ENCODE results near the gene CYP27B1.

CYP27B1 gene

DNA sequence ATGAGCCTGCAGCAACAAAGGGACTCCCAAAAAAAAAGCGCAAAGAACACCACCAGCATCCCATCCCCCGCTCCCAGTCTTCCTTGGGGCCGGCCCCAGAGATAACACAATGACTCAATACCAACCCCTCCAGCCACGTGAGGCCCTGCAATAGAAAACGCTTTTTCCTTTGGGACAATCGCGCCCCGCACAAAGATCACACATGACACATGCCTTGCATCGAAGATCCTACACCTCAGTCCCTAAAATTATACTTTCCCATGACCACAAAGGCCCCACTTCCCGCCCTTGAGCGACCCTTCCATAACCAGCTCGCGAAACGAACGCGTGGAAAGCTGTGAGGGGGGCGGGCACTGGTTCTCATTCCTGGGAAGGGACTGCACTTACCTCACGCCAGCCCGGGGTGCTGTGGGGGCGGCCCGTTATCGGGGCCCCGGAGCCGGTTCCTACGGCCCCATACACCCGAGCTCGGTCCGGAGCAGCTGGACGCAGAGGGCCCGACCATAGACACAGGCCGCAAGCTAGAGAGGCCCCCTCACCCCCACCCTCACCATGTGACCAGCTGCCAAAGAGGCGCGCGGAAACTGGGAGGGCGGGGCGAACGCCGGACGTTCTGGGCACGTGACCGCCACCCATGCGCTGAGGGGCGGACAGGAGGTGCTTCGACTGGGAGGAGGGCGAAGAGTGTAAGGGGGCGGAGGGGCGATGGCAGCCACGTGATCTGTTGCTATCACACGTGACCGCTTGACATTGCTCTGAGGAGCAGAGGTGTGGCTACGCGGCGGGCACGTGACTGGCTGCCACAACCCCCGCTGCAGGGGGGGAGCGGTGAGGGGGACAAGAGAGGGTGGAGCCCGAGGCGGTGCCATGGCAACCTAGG is 14.8 kb downstream of the CYP27B1 start, which contains the start of gene CDK4:
Gene CDK4, minus strand, starts transcription at position 523 of the 880 bp plus-strand sequence. CDS start 593 bp downstream, outside the sequence.
- Mint-ChIP-seq H3K36me3 (peaks cover 18% of the 10 kb centered on the region), H3K4me1 (peaks cover 59% of the 10 kb centered on the region), H3K27me3 (no peaks in the 10 kb centered on the region), H3K9me3 (no peaks in the 10 kb centered on the region), H3K27ac (peak within 1 kb of the TSS; percentile 94), H3K4me3 (peak within 1 kb of the TSS; percentile 95)

DNA sequence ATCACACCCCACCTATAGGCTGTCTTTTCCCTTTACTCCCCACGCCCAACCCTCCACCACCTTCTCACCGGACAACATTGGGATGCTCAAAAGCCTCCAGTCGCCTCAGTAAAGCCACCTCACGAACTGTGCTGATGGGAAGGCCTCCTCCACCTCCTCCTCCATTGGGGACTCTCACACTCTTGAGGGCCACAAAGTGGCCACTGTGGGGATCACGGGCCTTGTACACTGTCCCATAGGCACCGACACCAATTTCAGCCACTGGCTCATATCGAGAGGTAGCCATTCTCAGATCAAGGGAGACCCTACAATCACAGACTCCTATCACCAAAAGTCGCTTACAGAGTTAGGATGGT is 15.5 kb downstream of the CYP27B1 start:
- Mint-ChIP-seq H3K4me3 (peak overlapping the region; percentile 95), H3K9me3 (no peaks in the 10 kb centered on the region), H3K36me3 (peaks cover 18% of the 10 kb centered on the region), H3K27ac (peak overlapping the region; percentile 94), H3K27me3 (no peaks in the 10 kb centered on the region), H3K4me1 (peaks cover 56% of the 10 kb centered on the region)

DNA sequence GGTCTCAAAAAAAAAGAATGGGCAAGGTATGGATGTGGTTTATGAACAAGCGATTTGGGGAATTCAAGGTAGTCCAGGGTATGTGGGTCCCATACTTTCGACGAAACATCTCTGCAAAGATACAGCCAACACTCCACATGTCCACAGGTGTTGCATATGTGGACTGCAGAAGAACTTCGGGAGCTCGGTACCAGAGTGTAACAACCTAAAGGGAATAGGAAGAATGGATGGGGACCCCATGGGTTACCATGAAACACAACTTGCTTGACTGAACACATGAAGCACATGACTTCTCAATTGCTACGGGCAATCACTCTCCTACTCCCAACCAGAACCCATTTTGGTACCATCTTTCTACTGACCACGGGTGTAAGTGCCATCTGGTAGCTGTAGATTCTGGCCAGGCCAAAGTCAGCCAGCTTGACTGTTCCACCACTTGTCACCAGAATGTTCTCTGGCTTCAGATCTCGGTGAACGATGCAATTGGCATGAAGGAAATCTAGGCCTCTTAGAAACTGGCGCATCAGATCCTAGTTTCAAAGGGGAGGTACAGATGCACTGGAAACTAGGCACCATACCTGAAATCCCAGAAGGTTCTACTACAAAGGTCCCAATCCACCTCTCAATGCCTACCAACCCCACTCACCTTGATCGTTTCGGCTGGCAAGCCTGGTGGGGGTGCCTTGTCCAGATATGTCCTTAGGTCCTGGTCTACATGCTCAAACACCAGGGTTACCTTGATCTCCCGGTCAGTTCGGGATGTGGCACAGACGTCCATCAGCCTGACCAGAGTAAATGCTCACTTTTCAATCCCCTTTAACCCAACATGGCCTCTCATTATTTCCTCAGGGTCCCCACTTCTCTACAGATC is 16.1 kb downstream of the CYP27B1 start:
- H3K27me3 Mint-ChIP-seq, result no peaks in the 10 kb centered on the region
- peaks cover 18% of the 10 kb centered on the region for H3K36me3 Mint-ChIP-seq
- H3K4me3 Mint-ChIP-seq, result peak overlapping the region; percentile 95
- H3K4me1 Mint-ChIP-seq, result peaks cover 57% of the 10 kb centered on the region
- peak overlapping the region; percentile 94 for H3K27ac Mint-ChIP-seq
- no peaks in the 10 kb centered on the region for H3K9me3 Mint-ChIP-seq

DNA sequence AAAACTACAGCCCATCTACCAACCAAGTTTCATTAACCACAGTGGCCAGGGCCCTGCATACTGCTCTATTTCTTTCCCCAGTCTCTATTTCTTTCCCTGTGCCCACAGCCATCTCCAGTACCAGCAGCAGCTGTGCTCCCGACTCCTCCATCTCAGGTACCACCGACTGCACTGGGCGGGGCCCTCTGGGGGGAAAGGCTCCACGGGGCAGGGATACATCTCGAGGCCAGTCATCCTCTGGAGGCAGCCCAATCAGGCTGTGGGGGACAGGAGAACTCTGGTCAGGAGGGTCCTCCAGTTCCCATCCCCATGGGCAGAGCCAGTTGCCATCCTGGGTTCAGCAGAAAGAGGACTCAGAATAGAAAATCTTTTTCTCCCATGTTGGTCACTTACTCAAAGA is 17.8 kb downstream of the CYP27B1 start:
- no peak overlapping the region for H3K4me3 Mint-ChIP-seq
- no peaks in the 10 kb centered on the region for H3K27me3 Mint-ChIP-seq
- no peaks in the 10 kb centered on the region for H3K9me3 Mint-ChIP-seq
- peak overlapping the region; percentile 52 for H3K27ac Mint-ChIP-seq
- H3K36me3 Mint-ChIP-seq, result peaks cover 18% of the 10 kb centered on the region
- H3K4me1 Mint-ChIP-seq, result peaks cover 64% of the 10 kb centered on the region

DNA sequence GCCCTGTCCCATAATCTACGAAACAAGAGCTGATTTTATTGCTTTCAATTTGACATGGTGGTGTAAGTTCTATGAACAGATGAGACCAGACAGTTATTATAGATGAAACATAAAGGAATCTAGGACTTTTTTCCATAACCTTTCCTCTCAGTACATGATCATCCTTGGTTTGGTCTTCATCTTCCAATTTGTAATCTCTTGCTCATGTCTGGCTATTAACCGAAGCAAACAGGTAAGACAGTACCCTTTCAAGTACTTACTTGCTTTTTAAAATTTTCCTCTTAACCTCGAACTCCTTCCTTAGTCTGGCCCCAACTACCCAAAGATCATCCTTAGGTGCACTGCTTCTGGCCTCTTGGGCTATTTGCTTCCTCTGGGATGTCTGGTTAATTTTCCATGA is 20.9 kb downstream of the CYP27B1 start:
- H3K4me1 Mint-ChIP-seq, result peaks cover 50% of the 10 kb centered on the region
- peak overlapping the region; percentile 96 for H3K27ac Mint-ChIP-seq
- peak overlapping the region; percentile 98 for H3K4me3 Mint-ChIP-seq
- no peaks in the 10 kb centered on the region for H3K27me3 Mint-ChIP-seq
- peaks cover 10% of the 10 kb centered on the region for H3K36me3 Mint-ChIP-seq
- H3K9me3 Mint-ChIP-seq, result no peaks in the 10 kb centered on the region

DNA sequence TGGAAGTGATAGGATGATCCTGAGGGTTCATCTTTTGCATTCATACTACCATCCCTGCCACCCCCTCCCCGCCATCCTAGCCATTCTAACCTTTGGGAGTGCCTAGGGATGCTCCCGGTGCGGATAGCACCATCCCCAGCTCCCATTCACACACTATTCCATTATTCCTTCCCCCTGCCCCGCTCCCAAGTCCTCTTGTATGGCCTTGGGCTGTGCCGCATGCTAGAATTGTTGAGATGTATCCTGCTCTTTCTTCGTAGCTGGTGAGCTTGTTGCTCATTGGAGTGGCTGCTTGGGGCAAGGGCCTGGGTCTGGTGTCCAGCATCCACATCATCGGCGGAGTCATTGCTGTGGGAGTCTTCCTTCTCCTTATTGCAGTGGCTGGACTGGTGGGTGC is 21.4 kb downstream of the CYP27B1 start:
- Mint-ChIP-seq H3K4me1 (peaks cover 50% of the 10 kb centered on the region), H3K36me3 (peaks cover 7% of the 10 kb centered on the region), H3K9me3 (no peaks in the 10 kb centered on the region), H3K27me3 (no peaks in the 10 kb centered on the region), H3K4me3 (peak overlapping the region; percentile 98), H3K27ac (peak overlapping the region; percentile 96)

DNA sequence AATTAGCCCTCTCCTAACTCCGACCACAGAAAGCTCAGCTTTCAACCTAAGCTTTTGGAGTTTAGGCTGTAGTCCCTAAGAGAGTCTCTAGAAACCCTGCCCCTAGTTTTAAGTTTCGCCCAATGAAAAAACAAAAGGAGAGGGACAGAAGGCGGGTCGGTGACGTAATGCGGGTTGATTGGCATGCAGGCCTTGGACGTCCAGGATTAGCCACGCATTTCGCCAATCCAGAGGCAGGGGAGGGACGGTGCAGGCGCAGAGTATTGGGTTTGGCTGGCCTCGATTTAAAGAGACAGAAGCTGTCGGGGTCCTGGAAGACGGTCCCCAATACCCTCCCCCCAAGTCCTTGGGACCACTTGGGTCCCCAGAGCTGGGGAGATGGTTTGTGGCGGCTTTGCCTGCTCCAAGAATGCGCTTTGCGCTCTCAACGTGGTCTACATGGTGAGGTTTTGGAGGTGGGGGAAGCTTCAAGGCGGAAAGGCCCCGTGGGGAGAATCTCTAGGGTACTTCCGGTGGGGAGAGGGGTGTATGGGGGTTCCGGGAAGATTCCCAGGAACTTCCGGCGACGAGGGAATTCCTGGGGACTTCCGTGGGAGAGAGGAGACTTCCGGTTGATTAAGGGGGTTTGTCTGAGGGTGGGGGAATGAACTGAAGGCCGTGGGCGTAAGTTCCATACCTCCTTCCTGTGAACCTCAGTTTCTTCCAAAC is 21.9 kb downstream of the CYP27B1 start, which contains the start of gene TSPAN31:
Gene TSPAN31, plus strand, starts transcription at position 263 of the 708 bp plus-strand sequence. Its CDS starts 116 bp downstream, at position 379.
- peak within 1 kb of the TSS; percentile 96 for H3K27ac Mint-ChIP-seq
- peak within 1 kb of the TSS; percentile 98 for H3K4me3 Mint-ChIP-seq
- H3K4me1 Mint-ChIP-seq, result peaks cover 51% of the 10 kb centered on the region
- no peaks in the 10 kb centered on the region for H3K9me3 Mint-ChIP-seq
- no peaks in the 10 kb centered on the region for H3K27me3 Mint-ChIP-seq
- H3K36me3 Mint-ChIP-seq, result peaks cover 4% of the 10 kb centered on the region

DNA sequence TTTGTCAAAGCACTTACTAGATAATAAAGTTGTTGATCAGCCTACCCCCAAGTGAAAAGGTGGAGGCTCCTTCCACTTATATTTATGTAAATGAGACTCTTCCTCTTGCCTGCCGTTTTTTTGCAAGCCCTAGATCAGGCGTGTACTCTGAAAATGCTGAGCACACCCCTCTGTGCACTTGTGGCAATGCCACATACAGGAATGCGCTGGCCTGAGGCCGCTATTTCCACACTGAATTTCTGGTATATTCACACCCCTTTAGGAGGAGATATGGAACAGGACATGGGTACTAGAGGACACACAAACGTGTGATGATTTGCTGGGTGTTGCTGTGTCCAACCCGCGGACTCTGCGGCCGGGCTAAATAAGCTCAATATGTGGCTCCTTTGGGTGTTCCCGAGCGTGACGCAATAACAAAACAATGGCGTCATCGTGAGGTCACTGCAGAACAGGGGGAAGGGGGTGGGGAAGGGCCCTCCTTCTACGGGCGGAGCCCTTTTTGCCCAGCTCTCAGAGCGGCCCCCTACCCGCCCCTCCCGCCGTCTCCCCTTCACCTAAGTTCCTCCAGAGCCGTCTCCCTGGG is 22.6 kb downstream of the CYP27B1 start:
- Mint-ChIP-seq H3K27ac (peak overlapping the region; percentile 96), H3K9me3 (no peaks in the 10 kb centered on the region), H3K27me3 (no peaks in the 10 kb centered on the region), H3K36me3 (peaks cover 4% of the 10 kb centered on the region), H3K4me3 (peak overlapping the region; percentile 98), H3K4me1 (peaks cover 56% of the 10 kb centered on the region)

DNA sequence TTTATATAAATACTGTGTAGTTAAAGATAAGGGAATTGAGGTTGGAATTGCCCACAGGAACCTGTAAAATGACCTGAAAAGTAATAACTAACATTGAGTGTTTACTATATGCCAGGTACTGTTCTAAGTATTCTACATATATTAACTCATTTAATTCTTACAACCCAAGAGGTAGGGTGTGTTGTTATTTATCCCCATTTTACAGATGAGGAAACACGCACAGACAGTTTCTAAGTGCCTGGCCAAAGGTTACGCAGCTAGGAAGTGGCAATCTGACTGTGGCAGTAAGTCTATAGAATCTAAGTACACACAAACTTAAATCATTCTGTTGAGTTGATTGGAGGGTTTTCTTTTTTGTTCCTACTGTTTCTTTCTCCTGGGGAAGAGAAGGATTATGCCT is 23.1 kb downstream of the CYP27B1 start:
- Mint-ChIP-seq H3K9me3 (no peaks in the 10 kb centered on the region), H3K4me3 (peak overlapping the region; percentile 98), H3K4me1 (peaks cover 61% of the 10 kb centered on the region), H3K27ac (peak overlapping the region; percentile 96), H3K36me3 (peaks cover 4% of the 10 kb centered on the region), H3K27me3 (no peaks in the 10 kb centered on the region)

DNA sequence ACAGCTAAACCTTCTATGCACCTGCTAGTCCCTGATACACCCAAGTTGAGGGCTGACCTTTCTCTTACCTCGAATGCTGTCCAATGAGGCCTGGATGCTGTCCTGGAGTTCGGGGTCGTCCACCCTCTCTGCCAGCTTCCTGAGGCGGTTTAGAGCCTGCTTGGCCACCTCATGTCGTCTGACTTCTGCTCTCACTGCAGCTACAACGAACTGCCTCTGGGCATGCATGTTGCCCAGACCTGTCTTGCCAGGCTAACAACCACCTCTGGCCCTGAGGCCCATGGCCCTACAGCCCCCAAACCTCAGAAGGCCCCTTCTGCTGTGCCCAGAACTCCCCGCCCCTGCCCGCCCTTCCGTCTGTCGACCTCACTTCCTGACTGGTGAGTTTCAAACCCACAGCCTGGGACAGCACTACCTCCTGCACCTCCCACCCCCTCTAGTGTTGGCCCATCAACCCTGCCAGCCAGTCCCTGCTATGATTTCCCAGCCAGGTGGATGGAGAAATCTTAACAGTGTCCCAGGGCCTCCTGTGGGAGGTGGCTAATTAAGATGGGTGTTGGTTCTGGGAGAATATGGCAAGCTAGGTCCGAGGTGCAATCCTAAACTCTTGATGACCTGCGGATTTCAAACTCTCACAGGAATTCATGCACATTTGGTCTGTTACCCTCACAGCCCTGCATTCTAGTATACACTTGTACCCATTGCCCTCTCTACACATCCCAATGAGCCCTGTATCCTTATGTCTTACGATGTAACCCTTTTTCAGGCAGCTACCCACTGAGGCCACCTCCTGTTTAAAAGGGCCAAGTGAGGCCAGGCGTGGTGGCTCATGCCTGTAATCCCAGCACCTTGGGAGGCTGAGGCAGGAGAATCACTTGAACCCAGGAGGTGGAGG is 24.8 kb downstream of the CYP27B1 start:
- peak overlapping the region; percentile 77 for H3K27ac Mint-ChIP-seq
- H3K36me3 Mint-ChIP-seq, result peaks cover under 1% of the 10 kb centered on the region
- H3K4me1 Mint-ChIP-seq, result peaks cover 57% of the 10 kb centered on the region
- no peaks in the 10 kb centered on the region for H3K9me3 Mint-ChIP-seq
- peak overlapping the region; percentile 89 for H3K4me3 Mint-ChIP-seq
- H3K27me3 Mint-ChIP-seq, result no peaks in the 10 kb centered on the region

DNA sequence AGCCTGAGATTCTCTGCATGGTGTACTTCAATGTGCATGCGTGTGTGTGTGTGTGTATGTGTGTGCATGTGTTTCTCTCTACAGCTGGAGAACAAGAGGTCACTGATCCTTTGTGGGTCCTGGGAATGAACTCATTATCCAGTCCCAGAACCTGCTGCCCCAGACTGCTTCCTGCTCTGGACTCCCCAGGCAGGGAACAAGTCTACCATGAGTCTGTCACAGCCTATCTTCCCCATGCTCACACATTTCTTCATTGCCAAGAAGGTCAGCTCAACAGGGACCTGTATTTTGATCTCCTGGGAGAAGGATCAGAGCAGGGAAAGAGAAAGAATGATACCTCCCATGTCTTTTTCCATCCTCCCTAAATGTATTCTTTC is 25.5 kb downstream of the CYP27B1 start:
- Mint-ChIP-seq H3K27ac (peak overlapping the region; percentile 77), H3K4me3 (peak overlapping the region; percentile 89), H3K4me1 (peaks cover 59% of the 10 kb centered on the region), H3K27me3 (no peaks in the 10 kb centered on the region), H3K9me3 (no peaks in the 10 kb centered on the region), H3K36me3 (peaks cover under 1% of the 10 kb centered on the region)

DNA sequence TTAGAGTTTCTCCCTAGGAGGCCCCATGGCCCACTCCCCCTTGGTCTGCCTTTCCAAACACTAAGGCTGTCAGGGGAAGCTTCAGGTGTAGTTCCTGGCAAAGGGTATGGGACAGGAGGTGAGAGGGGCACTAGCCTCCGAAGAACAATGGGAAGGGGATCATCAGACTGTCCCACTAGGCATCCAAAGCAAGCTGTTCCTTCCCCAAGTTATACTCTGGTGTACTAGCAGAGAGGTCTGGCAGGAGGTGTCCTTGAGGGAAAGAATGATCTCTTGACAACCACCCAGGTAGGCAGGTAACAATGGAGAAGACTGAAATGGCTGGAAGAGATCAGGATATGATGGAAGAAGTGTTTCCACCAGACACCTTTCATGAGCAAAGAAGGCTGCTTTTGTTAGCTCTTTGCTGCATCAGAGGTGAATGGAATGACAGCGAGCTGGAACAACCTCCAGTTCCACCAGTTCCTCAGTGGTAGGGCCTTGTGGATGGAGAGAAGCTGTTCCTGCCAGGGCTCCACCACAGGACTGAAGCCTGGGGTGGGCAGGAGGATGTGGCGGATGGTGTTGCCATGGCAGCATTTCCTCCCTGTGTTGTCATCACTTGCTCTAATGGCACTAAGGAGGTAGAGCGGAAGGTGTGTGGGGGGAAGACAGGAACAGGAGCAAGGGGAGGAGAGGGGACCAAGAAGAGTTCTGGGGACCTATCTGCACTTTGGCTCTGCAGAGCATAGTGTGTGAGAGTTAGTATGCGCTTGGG is 26.0 kb downstream of the CYP27B1 start:
- Mint-ChIP-seq H3K27me3 (no peaks in the 10 kb centered on the region), H3K9me3 (no peaks in the 10 kb centered on the region), H3K4me1 (peaks cover 57% of the 10 kb centered on the region), H3K4me3 (peak overlapping the region; percentile 89), H3K27ac (peak overlapping the region; percentile 77), H3K36me3 (peaks cover 1% of the 10 kb centered on the region)

DNA sequence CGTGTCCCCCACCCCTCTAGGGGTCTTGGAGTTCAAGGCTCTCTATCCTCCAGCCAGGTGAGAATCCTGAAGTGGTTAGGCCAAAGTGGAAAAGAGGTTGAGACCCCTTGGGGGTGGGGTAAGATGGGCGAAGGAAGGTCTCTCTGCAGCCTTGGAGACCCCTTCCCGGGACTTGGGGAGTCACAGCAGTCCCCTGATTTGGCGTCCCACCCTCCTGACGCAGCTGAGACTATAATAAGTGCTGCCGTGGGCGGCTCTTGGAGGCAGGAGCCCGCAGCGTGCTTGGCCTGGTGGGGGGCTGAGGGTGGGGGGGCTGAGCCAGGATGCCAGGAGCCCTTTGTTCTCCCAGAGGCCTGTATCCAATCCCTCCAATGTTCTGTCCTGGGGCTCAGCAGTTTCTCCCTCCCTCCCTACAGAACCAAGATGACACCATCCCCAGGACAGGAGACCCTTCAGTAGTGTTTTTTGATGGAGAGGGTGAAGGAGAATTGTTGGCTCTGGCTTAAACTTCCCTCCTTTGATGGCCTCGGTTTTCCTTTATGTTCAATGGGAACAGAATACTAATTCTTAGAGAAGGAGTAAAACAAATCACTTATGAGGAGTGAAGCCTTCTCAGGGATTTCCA is 26.9 kb downstream of the CYP27B1 start:
- Mint-ChIP-seq H3K36me3 (peaks cover 1% of the 10 kb centered on the region), H3K4me3 (peak overlapping the region; percentile 54), H3K4me1 (peaks cover 54% of the 10 kb centered on the region), H3K27me3 (no peaks in the 10 kb centered on the region), H3K27ac (peak overlapping the region; percentile 51), H3K9me3 (no peaks in the 10 kb centered on the region)

Data from activated naive CD4-positive, alpha-beta T cell treated with anti-CD3 and anti-CD28 coated beads, Interleukin-2, amount 50 U/mL, for 24 hours (primary cell).